Astrocyte (in vitro differentiated cells and primary cell): ENCODE data around the gene TWF1.

ENCODE experiments used
- CTCF ChIP-seq: IDR thresholded peaks from 2 replicates; pipeline ENCODE4 v1.5.1; 2011; ENCODE audit warnings: low read depth, mild to moderate bottlenecking, inconsistent platforms, low read length, moderate library complexity; ENCODE audit not compliant: insufficient read depth
- EZH2 ChIP-seq: IDR thresholded peaks from 2 replicates; pipeline ENCODE4 v1.6.1; 2012; ENCODE audit warnings: mild to moderate bottlenecking, low read length, inconsistent platforms; ENCODE audit not compliant: insufficient read depth

GRCh38 chr12:43840338-43840737 is 34.2 kb upstream of the TWF1 start:
- TF ChIP-seq CTCF = no peak
- TF ChIP-seq EZH2 = no peak
